Tibial nerve (tissue), 4 donors: ENCODE data around the gene TPBGL. TPM values are rescaled to one million over a fixed set of nuclear protein-coding genes. Genes with fewer than 3 reads are reported as not detected.

Source experiments
- DNase-seq, 2 donors: peaks; one replicate each; pipeline ENCODE4 v3.0.0-alpha.2; 2019; ENCODE audit warnings: low spot score in 2 of 2
- H3K27ac ChIP-seq, 4 donors: fragments of 200-600 bp; sonication (generic) in 3 of 4; one replicate each; pipeline ENCODE4 v1.5.1; 2017 to 2019; ENCODE audit warnings: mild to moderate bottlenecking in 1 of 4
- H3K27me3 ChIP-seq, 2 donors: fragments of 200-600 bp; sonication (generic) in 1 of 2; one replicate each; pipeline versions ENCODE4 v1.5.1 to v1.6.0; 2017 to 2019
- H3K36me3 ChIP-seq, 3 donors: fragments of 200-600 bp; sonication (generic); one replicate each; pipeline ENCODE4 v1.5.1; 2018 to 2019
- H3K4me1 ChIP-seq, 4 donors: fragments of 200-600 bp; sonication (generic) in 3 of 4; one replicate each; pipeline ENCODE4 v1.5.1; 2017 to 2019
- H3K4me3 ChIP-seq, 4 donors: fragments of 200-600 bp; sonication (generic) in 3 of 4; one replicate each; pipeline ENCODE4 v1.5.1; 2017 to 2019; ENCODE audit warnings: mild to moderate bottlenecking in 1 of 4, moderate library complexity in 1 of 4
- H3K9me3 ChIP-seq, 4 donors: fragments of 200-600 bp; sonication (generic) in 3 of 4; one replicate each; pipeline ENCODE4 v1.5.1; 2017 to 2019
- CTCF ChIP-seq, 5 experiments: fragments of 200-600 bp in 3 of 5; fragments of 450-650 bp in 2 of 5; sonication (generic) in 3 of 5; IDR thresholded peaks; one replicate each; pipeline ENCODE4 v1.5.1; 2016 to 2019; ENCODE audit warnings: antibody characterized with exemption in 5 of 5, mild to moderate bottlenecking in 3 of 5, moderate library complexity in 2 of 5
- EP300 ChIP-seq, 2 donors: sonication (generic); formaldehyde crosslinking; IDR thresholded peaks; one replicate each; pipeline ENCODE4 v1.6.1; 2017; ENCODE audit warnings: antibody characterized with exemption in 2 of 2, mild to moderate bottlenecking in 1 of 2
- POLR2A ChIP-seq, 2 donors: fragments of 450-650 bp; IDR thresholded peaks; one replicate each; pipeline ENCODE4 v1.6.1; 2017; ENCODE audit warnings: antibody characterized with exemption in 2 of 2, mild to moderate bottlenecking in 2 of 2, moderate library complexity in 2 of 2
- WGBS, 2 donors: methylation state at CpG; one replicate each; pipeline ENCODE4 v1.1.5; 2018; 5-methylcytosine and 5-hydroxymethylcytosine counted together
- total RNA-seq, 4 donors: library from RNA; depleted of rRNA; stranded (reverse); fragments of >200 nt; gene quantifications; one replicate each; pipeline ENCODE4 v1.1.0, GENCODE V29; 2016

Gene TPBGL
- total RNA-seq, 4 donors from 2014 or later: 1.0 to 1.5 (median 1.1) TPM; not detected in 1

DNA sequence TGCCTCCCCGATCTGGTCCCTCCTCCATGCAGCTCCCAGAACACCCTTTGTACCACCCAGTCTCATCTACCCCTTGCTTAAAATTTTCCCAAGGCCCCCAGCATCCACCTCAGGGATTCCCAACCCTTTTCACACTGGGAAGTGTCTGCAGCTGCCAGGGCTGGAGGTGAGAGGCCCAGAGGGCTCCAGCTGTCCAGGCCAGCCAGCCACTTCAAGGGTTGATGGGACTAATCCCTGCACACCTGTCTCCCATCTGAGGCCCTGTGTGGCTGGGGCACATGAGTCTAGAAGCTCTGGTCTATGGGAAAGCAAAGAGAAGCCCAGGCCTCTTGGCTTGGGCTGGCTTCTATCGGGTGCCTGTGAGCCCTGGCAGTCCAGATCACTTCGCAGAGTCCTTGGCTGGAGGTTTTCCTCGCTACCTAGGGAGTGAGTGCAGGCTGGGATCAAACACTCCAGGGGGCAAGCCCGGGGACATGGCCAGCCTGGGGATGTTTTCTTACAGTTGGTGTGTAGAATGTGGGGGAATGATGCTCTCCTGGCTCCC lies 41.1 kb upstream of the TPBGL start:
- TF ChIP-seq EP300 (IDR thresholded peaks at IDR 0.05): no peak
- no peak for TF ChIP-seq POLR2A (IDR thresholded peaks at IDR 0.05)
- TF ChIP-seq CTCF (IDR thresholded peaks at IDR 0.05): no peak
- no peak overlapping the region for H3K4me3 ChIP-seq

GRCh38 chr11:75200051-75200450 lies 40.5 kb upstream of the TPBGL start:
- no peak for DNase-seq
- TF ChIP-seq POLR2A (IDR thresholded peaks at IDR 0.05) (no peak), EP300 (IDR thresholded peaks at IDR 0.05) (no peak), CTCF (IDR thresholded peaks at IDR 0.05) (no peak)
- Histone ChIP-seq H3K36me3 (peaks cover 0 to 5% (median 0%) of the 10 kb centered on the region in 3 donors), H3K27ac (no peak overlapping the region), H3K4me1 (peaks cover 0 to 13% (median 2%) of the 10 kb centered on the region in 4 donors), H3K9me3 (no peaks in the 10 kb centered on the region), H3K27me3 (no peaks in the 10 kb centered on the region), H3K4me3 (no peak overlapping the region)
- 68 to 69% methylated on average over 10 of the region's 10 CpGs for WGBS, 2 donors

More for the DNA sequence above, 41.1 kb upstream of the TPBGL start:
- no peak for DNase-seq
- H3K9me3 ChIP-seq: no peaks in the 10 kb centered on the region
- H3K4me1 ChIP-seq: peaks cover 0 to 19% (median 2%) of the 10 kb centered on the region in 4 donors
- no peak overlapping the region for H3K27ac ChIP-seq
- WGBS, 2 donors: 84 to 85% methylated on average over 5 of the region's 5 CpGs
- H3K36me3 ChIP-seq: peaks cover 0 to 5% (median 0%) of the 10 kb centered on the region in 3 donors
- no peaks in the 10 kb centered on the region for H3K27me3 ChIP-seq

- 75 to 93% methylated on average over 2 of the region's 2 CpGs for WGBS, 2 donors
- TF ChIP-seq POLR2A (IDR thresholded peaks at IDR 0.05) (no peak), EP300 (IDR thresholded peaks at IDR 0.05) (no peak), CTCF (IDR thresholded peaks at IDR 0.05) (no peak)
These were observed 40.0 kb upstream of the TPBGL start for GRCh38 chr11:75200531-75200930.

DNA sequence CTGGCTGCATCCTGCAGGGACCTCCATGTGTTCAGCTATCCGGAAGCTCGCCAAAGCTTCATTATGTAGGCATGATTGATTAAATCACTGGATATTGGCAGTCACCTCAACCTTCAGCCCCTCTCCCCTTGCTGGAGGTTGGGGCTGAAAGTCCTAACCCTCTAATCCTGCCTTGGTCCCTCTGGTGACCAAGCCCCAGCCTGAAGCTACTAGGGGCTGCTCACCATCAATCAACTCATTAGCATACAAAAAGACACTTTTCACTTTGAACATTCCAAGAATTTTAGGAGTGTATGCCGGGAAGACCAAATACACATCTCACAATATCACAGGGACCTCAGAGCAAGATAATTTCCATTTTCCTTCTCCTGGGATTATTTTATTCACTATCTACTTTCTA lies 38.8 kb upstream of the TPBGL start:
- no peak overlapping the region for H3K4me3 ChIP-seq
- no peak overlapping the region for H3K27ac ChIP-seq
- TF ChIP-seq POLR2A (IDR thresholded peaks at IDR 0.05): no peak
- no peak for TF ChIP-seq EP300 (IDR thresholded peaks at IDR 0.05)
- TF ChIP-seq CTCF (IDR thresholded peaks at IDR 0.05): no peak
- H3K27me3 ChIP-seq: no peaks in the 10 kb centered on the region
- WGBS, 2 donors: 71% methylated on average over 3 of the region's 3 CpGs
- no peaks in the 10 kb centered on the region for H3K4me1 ChIP-seq
- peaks cover 0 to 5% (median 0%) of the 10 kb centered on the region in 3 donors for H3K36me3 ChIP-seq
- no peaks in the 10 kb centered on the region for H3K9me3 ChIP-seq
- no peak for DNase-seq

More at GRCh38 chr11:75200531-75200930, 40.0 kb upstream of the TPBGL start:
- Histone ChIP-seq H3K27ac (no peak overlapping the region), H3K9me3 (no peaks in the 10 kb centered on the region), H3K4me3 (no peak overlapping the region), H3K4me1 (peaks cover 0 to 9% (median 1%) of the 10 kb centered on the region in 4 donors), H3K27me3 (no peaks in the 10 kb centered on the region), H3K36me3 (peaks cover 0 to 5% (median 0%) of the 10 kb centered on the region in 3 donors)
- DNase-seq: no peak

DNA sequence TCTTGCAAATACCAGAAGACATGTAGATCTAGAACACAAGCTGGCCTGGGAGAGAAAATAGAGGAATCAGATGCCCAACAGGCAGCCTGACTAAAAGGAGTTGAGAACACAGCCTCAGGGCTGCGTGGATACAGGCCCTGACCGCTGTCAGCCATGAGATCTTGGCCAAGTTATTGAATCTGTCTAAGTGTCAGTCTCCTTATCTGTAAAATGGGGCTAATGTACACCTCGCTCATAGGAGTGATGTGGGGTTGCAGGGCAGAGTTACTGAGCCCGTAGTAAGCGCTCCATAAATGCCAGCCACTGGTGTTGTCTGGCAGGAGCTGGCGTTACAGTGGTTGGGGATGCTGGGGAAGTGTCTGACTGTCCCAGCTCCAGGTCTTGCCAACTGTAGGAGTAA lies 38.4 kb upstream of the TPBGL start:
- Histone ChIP-seq H3K9me3 (no peaks in the 10 kb centered on the region), H3K27me3 (no peaks in the 10 kb centered on the region), H3K36me3 (peaks cover 0 to 5% (median 0%) of the 10 kb centered on the region in 3 donors), H3K27ac (no peak overlapping the region), H3K4me1 (no peaks in the 10 kb centered on the region), H3K4me3 (no peak overlapping the region)
- WGBS, 2 donors: 92 to 94% methylated on average over 6 of the region's 6 CpGs
- DNase-seq: no peak
- TF ChIP-seq EP300 (IDR thresholded peaks at IDR 0.05) (no peak), CTCF (IDR thresholded peaks at IDR 0.05) (no peak), POLR2A (IDR thresholded peaks at IDR 0.05) (no peak)
